Panc1 (cell line): Measurements from ENCODE around the gene PITX3. TPM values are rescaled to one million over a fixed set of nuclear protein-coding genes. Genes with fewer than 3 reads are reported as not detected.

Experiments
- ATAC-seq: fragments of 200-7000 bp; cut with Tn5 transposase; 2 replicates; pipeline ENCODE4 v1.9.1; 2020; ENCODE audit warnings: mild to moderate bottlenecking, moderate library complexity
- BruUV-seq: library from RNA; stranded (reverse); fragments of 400-500 nt; replicated peaks from 2 replicates; lab custom pipeline; 2021; lab: Mats Ljungman, UMichigan
- CTCF ChIA-PET: fragments of 300-600 bp; sonication (Branson Sonifier 250); formaldehyde crosslinking; loops from one replicate; lab custom pipeline; 2022; ENCODE audit warnings: antibody characterized with exemption; lab: Charles Lee
- POLR2A ChIA-PET: fragments of 300-600 bp; sonication (Branson Sonifier 250); formaldehyde crosslinking; loops from one replicate; lab custom pipeline; 2022; ENCODE audit warnings: antibody characterized with exemption; lab: Charles Lee
- DNase-seq: peaks from one replicate; pipeline ENCODE4 v3.0.0-alpha.2; 2010; ENCODE audit warnings: low read depth, low spot score
- H3K27ac ChIP-seq: 2 replicates; pipeline ENCODE4 v1.5.1; 2011; ENCODE audit warnings: mild to moderate bottlenecking, low read length, inconsistent platforms
- H3K27me3 ChIP-seq: fragments of 200-500 bp; sonication (Bioruptor generic); 2 replicates; pipeline ENCODE4 v1.6.0; 2014; ENCODE audit warnings: low read length, inconsistent platforms; ENCODE audit not compliant: control insufficient read depth, insufficient read depth
- H3K36me3 ChIP-seq: fragments of 200-500 bp; sonication (Bioruptor generic); 2 replicates; pipeline ENCODE4 v1.5.1; 2014; ENCODE audit warnings: inconsistent platforms, mild to moderate bottlenecking, low read length, moderate library complexity; ENCODE audit not compliant: control insufficient read depth, insufficient read depth
- H3K4me1 ChIP-seq: 2 replicates; pipeline ENCODE4 v1.5.1; 2011; ENCODE audit warnings: inconsistent platforms, mild to moderate bottlenecking, low read length, moderate library complexity; ENCODE audit not compliant: control insufficient read depth, insufficient read depth
- H3K4me3 ChIP-seq, 2 experiments: 2 replicates each; pipeline ENCODE4 v1.5.1; 2011 to 2012; ENCODE audit warnings: low read depth in 2 of 2, low read length in 2 of 2, mild to moderate bottlenecking in 2 of 2, inconsistent platforms in 1 of 2, moderate library complexity in 1 of 2
- H3K9me3 ChIP-seq: fragments of 200-500 bp; sonication (Bioruptor generic); 2 replicates; pipeline ENCODE4 v1.5.1; 2014; ENCODE audit warnings: low read depth, mild to moderate bottlenecking, inconsistent platforms, low read length, moderate library complexity; ENCODE audit not compliant: control insufficient read depth, insufficient read depth
- POLR2AphosphoS5 ChIP-seq: IDR thresholded peaks from 2 replicates; pipeline ENCODE4 v1.6.1; 2012; ENCODE audit warnings: mild to moderate bottlenecking, low read depth, low read length, moderate library complexity
- REST ChIP-seq, 2 experiments: IDR thresholded peaks; 2 replicates each; pipeline ENCODE4 v1.6.1; 2011 to 2012; ENCODE audit warnings: low read depth in 2 of 2, control low read depth in 1 of 2, low read length in 1 of 2, mild to moderate bottlenecking in 1 of 2, moderate library complexity in 1 of 2; ENCODE audit not compliant: insufficient read depth in 1 of 2
- SIN3A ChIP-seq: IDR thresholded peaks from 2 replicates; pipeline ENCODE4 v1.6.1; 2012; ENCODE audit warnings: low read depth, mild to moderate bottlenecking, low read length, moderate library complexity, borderline replicate concordance; ENCODE audit not compliant: insufficient read depth
- TCF7L2 ChIP-seq: IDR thresholded peaks from 2 replicates; pipeline ENCODE4 v1.6.1; 2011; ENCODE audit warnings: mild to moderate bottlenecking, low read depth, low read length, inconsistent platforms
- in situ Hi-C: cut with HindIII; loops from 2 replicates; pipeline ENCODE4 v1.10.0; 2016; ENCODE audit warnings: low sequenced_read_pairs, low pct_unique_long_range_greater_than_20kb
- intact Hi-C: fragments of 100-400 bp; cut with micrococcal nuclease; formaldehyde crosslinking; loops from one replicate; pipeline ENCODE4 v1.10.0; 2022; ENCODE audit not compliant: unreplicated experiment
- total RNA-seq: library from RNA; stranded (reverse); gene quantifications from one replicate; pipeline ENCODE4 v1.2.1, GENCODE V29; 2021; ENCODE audit not compliant: unreplicated experiment
- TF ChIP-seq, protein P1 (sequence below): fragments of 450-650 bp; IDR thresholded peaks from 2 replicates; pipeline ENCODE4 v1.5.1; 2017; ENCODE audit warnings: mild to moderate bottlenecking

PITX3 gene
- total RNA-seq, 1 experiment from 2014 or later, result 0.49 TPM

DNA sequence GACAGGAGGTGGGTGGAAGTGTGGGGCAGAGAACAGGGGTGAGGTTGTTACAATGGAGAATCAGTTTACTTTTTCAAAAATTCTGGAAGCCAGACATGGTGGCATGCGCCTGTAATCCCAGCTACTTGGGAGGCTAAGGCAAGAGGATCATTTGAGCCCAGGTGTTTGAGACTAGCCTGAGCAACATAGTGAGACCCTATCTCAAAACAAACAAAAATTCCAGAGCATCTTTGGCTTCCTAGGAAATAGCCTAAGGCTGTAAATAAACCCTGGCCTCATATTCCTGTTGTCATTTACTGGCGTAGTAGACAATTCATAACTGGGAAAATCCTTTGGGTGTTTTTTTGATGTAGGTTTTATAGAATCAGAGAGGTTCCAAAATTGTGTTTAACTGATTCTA, 48.0 kb upstream of the PITX3 start:
- POLR2A ChIA-PET, result no interaction called here
- CTCF ChIA-PET, result interaction anchor here (0.5 kb wide), 1 partner anchor 43 kb away, joined by 4 read pairs; no protein-coding TSS in a partner anchor
- no peak for DNase-seq

GRCh38 chr10:102287991-102288390, 46.7 kb upstream of the PITX3 start:
- in situ Hi-C loops, result no loop called here
- ATAC-seq (no peak), DNase-seq (no peak)
- H3K36me3 ChIP-seq, result 0 out of 2 replicates have a peak, but pooled peaks cover 2% of the 10 kb centered on the region
- POLR2A ChIA-PET, result no interaction called here
- intact Hi-C loops, result no loop called here
- no peak overlapping the region for H3K4me3 ChIP-seq
- H3K9me3 ChIP-seq, result no peaks in the 10 kb centered on the region
- no TSS peak for BruUV-seq
- H3K27ac ChIP-seq, result no peak overlapping the region
- CTCF ChIA-PET, result no interaction called here
- TF ChIP-seq, protein P1, sequence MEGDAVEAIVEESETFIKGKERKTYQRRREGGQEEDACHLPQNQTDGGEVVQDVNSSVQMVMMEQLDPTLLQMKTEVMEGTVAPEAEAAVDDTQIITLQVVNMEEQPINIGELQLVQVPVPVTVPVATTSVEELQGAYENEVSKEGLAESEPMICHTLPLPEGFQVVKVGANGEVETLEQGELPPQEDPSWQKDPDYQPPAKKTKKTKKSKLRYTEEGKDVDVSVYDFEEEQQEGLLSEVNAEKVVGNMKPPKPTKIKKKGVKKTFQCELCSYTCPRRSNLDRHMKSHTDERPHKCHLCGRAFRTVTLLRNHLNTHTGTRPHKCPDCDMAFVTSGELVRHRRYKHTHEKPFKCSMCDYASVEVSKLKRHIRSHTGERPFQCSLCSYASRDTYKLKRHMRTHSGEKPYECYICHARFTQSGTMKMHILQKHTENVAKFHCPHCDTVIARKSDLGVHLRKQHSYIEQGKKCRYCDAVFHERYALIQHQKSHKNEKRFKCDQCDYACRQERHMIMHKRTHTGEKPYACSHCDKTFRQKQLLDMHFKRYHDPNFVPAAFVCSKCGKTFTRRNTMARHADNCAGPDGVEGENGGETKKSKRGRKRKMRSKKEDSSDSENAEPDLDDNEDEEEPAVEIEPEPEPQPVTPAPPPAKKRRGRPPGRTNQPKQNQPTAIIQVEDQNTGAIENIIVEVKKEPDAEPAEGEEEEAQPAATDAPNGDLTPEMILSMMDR, result no peak
- no peak for TF ChIP-seq SIN3A
- TF ChIP-seq REST (IDR thresholded peaks at IDR 0.05; ENCODE audit: insufficient read depth in 1 of 2, low read depth in 2 of 2, low read length in 1 of 2), result no peak
- TF ChIP-seq TCF7L2, result no peak
- no peak for TF ChIP-seq POLR2AphosphoS5
- H3K27me3 ChIP-seq, result no peaks in the 10 kb centered on the region
- H3K4me1 ChIP-seq, result no peaks in the 10 kb centered on the region

More for the DNA sequence above, 48.0 kb upstream of the PITX3 start:
- BruUV-seq, result no TSS peak
- no peaks in the 10 kb centered on the region for H3K27me3 ChIP-seq
- H3K9me3 ChIP-seq, result no peaks in the 10 kb centered on the region
- no peak overlapping the region for H3K27ac ChIP-seq
- in situ Hi-C loops, result no loop called here
- TF ChIP-seq REST (IDR thresholded peaks at IDR 0.05; ENCODE audit: insufficient read depth in 1 of 2, low read depth in 2 of 2, low read length in 1 of 2), result no peak
- TF ChIP-seq TCF7L2, result no peak
- TF ChIP-seq SIN3A, result no peak
- TF ChIP-seq, protein P1, result no peak
- TF ChIP-seq POLR2AphosphoS5, result no peak
- H3K36me3 ChIP-seq, result 0 out of 2 replicates have a peak, but pooled peaks cover 2% of the 10 kb centered on the region
- no peaks in the 10 kb centered on the region for H3K4me1 ChIP-seq
- no peak overlapping the region for H3K4me3 ChIP-seq
- intact Hi-C loops, result no loop called here
- ATAC-seq, result no peak
